HEK293 (cell line): ENCODE measurements around the gene ZNF329.

Source experiments
- GLI4 ChIP-seq: fragments of 450-650 bp; formaldehyde crosslinking; IDR thresholded peaks from 2 replicates; pipeline ENCODE4 v1.5.1; 2016; ENCODE audit warnings: missing biosample characterization, missing genetic modification characterization
- GLIS1 ChIP-seq: fragments of 450-650 bp; formaldehyde crosslinking; IDR thresholded peaks from 2 replicates; pipeline ENCODE4 v1.5.1; 2016; ENCODE audit warnings: missing biosample characterization, missing genetic modification characterization
- KLF1 ChIP-seq: fragments of 450-650 bp; formaldehyde crosslinking; IDR thresholded peaks from 2 replicates; pipeline ENCODE4 v1.5.1; 2016; ENCODE audit warnings: missing biosample characterization, missing genetic modification characterization
- KLF10 ChIP-seq: fragments of 450-650 bp; IDR thresholded peaks from 2 replicates; pipeline ENCODE4 v1.5.1; 2018; ENCODE audit warnings: missing biosample characterization, mild to moderate bottlenecking, missing genetic modification characterization
- MEIS1 ChIP-seq: sonication (generic); formaldehyde crosslinking; IDR thresholded peaks from 2 replicates; pipeline ENCODE4 v1.8.1; 2022; ENCODE audit warnings: missing genetic modification reagents, mild to moderate bottlenecking, borderline replicate concordance
- MYNN ChIP-seq: fragments of 450-650 bp; formaldehyde crosslinking; IDR thresholded peaks from 2 replicates; pipeline ENCODE4 v1.5.1; 2016; ENCODE audit warnings: missing biosample characterization, missing genetic modification characterization, borderline replicate concordance
- MZF1 ChIP-seq: fragments of 450-650 bp; formaldehyde crosslinking; IDR thresholded peaks from 2 replicates; pipeline ENCODE4 v1.5.1; 2017; ENCODE audit warnings: missing biosample characterization, missing genetic modification characterization, borderline replicate concordance
- SP2 ChIP-seq: fragments of 450-650 bp; formaldehyde crosslinking; IDR thresholded peaks from 2 replicates; pipeline ENCODE4 v1.5.1; 2016; ENCODE audit warnings: missing biosample characterization, missing genetic modification characterization
- YY2 ChIP-seq: fragments of 450-650 bp; formaldehyde crosslinking; IDR thresholded peaks from 2 replicates; pipeline ENCODE4 v1.5.1; 2016; ENCODE audit warnings: missing biosample characterization, missing genetic modification characterization
- ZBTB1 ChIP-seq: fragments of 450-650 bp; formaldehyde crosslinking; IDR thresholded peaks from 2 replicates; pipeline ENCODE4 v1.5.1; 2016; ENCODE audit warnings: missing biosample characterization, missing genetic modification characterization
- ZBTB49 ChIP-seq: fragments of 450-650 bp; formaldehyde crosslinking; IDR thresholded peaks from 2 replicates; pipeline ENCODE4 v1.5.1; 2016; ENCODE audit warnings: missing biosample characterization, missing genetic modification characterization, low read depth
- ZFHX2 ChIP-seq: fragments of 450-650 bp; formaldehyde crosslinking; conservative IDR thresholded peaks from 2 replicates; pipeline ENCODE4 v1.5.1; 2016; ENCODE audit warnings: missing biosample characterization, missing genetic modification characterization
- ZFP3 ChIP-seq: fragments of 450-650 bp; formaldehyde crosslinking; IDR thresholded peaks from 2 replicates; pipeline ENCODE4 v1.5.1; 2016; ENCODE audit warnings: low read depth, missing biosample characterization, missing genetic modification characterization
- ZFP69B ChIP-seq: fragments of 450-650 bp; formaldehyde crosslinking; IDR thresholded peaks from 2 replicates; pipeline ENCODE4 v1.5.1; 2016; ENCODE audit warnings: missing biosample characterization, missing genetic modification characterization
- ZNF133 ChIP-seq: fragments of 450-650 bp; formaldehyde crosslinking; IDR thresholded peaks from 2 replicates; pipeline ENCODE4 v1.5.1; 2016; ENCODE audit warnings: missing biosample characterization, missing genetic modification characterization
- ZNF18 ChIP-seq: fragments of 450-650 bp; formaldehyde crosslinking; IDR thresholded peaks from 2 replicates; pipeline ENCODE4 v1.5.1; 2016; ENCODE audit warnings: missing biosample characterization, missing genetic modification characterization
- ZNF202 ChIP-seq: fragments of 450-650 bp; formaldehyde crosslinking; IDR thresholded peaks from 2 replicates; pipeline ENCODE4 v1.5.1; 2016; ENCODE audit warnings: missing biosample characterization, missing genetic modification characterization, borderline replicate concordance
- ZNF26 ChIP-seq: fragments of 450-650 bp; formaldehyde crosslinking; IDR thresholded peaks from 2 replicates; pipeline ENCODE4 v1.5.1; 2016; ENCODE audit warnings: missing biosample characterization, missing genetic modification characterization
- ZNF335 ChIP-seq: fragments of 450-650 bp; formaldehyde crosslinking; conservative IDR thresholded peaks from 2 replicates; pipeline ENCODE4 v1.5.1; 2016; ENCODE audit warnings: missing biosample characterization, missing genetic modification characterization
- ZNF350 ChIP-seq: fragments of 450-650 bp; formaldehyde crosslinking; IDR thresholded peaks from 2 replicates; pipeline ENCODE4 v1.5.0; 2017; ENCODE audit warnings: missing biosample characterization, mild to moderate bottlenecking, missing genetic modification characterization
- ZNF354C ChIP-seq: fragments of 450-650 bp; formaldehyde crosslinking; IDR thresholded peaks from 2 replicates; pipeline ENCODE4 v1.5.1; 2016; ENCODE audit warnings: missing biosample characterization, missing genetic modification characterization, low read depth, borderline replicate concordance
- ZNF48 ChIP-seq: fragments of 450-650 bp; formaldehyde crosslinking; IDR thresholded peaks from 2 replicates; pipeline ENCODE4 v1.5.1; 2016; ENCODE audit warnings: missing biosample characterization, missing genetic modification characterization
- ZNF514 ChIP-seq: fragments of 450-650 bp; formaldehyde crosslinking; IDR thresholded peaks from 2 replicates; pipeline ENCODE4 v1.5.1; 2016; ENCODE audit warnings: missing biosample characterization, missing genetic modification characterization
- ZNF518A ChIP-seq: fragments of 450-650 bp; formaldehyde crosslinking; conservative IDR thresholded peaks from 2 replicates; pipeline ENCODE4 v1.5.1; 2016; ENCODE audit warnings: low read depth, missing biosample characterization, missing genetic modification characterization
- ZNF555 ChIP-seq: fragments of 450-650 bp; formaldehyde crosslinking; conservative IDR thresholded peaks from 2 replicates; pipeline ENCODE4 v1.5.1; 2017; ENCODE audit warnings: missing biosample characterization, mild to moderate bottlenecking, missing genetic modification characterization, inconsistent platforms
- ZNF626 ChIP-seq: fragments of 450-650 bp; sonication (Bioruptor Pico); formaldehyde crosslinking; IDR thresholded peaks from 2 replicates; pipeline ENCODE4 v1.5.1; 2018; ENCODE audit warnings: missing biosample characterization, missing genetic modification characterization, inconsistent platforms
- ZNF707 ChIP-seq: fragments of 450-650 bp; formaldehyde crosslinking; IDR thresholded peaks from 2 replicates; pipeline ENCODE4 v1.5.1; 2016; ENCODE audit warnings: missing biosample characterization, missing genetic modification characterization
- ZNF747 ChIP-seq: fragments of 450-650 bp; formaldehyde crosslinking; IDR thresholded peaks from 2 replicates; pipeline ENCODE4 v1.5.1; 2016; ENCODE audit warnings: missing biosample characterization, missing genetic modification characterization
- ZNF777 ChIP-seq: fragments of 450-650 bp; formaldehyde crosslinking; IDR thresholded peaks from 2 replicates; pipeline ENCODE4 v1.5.1; 2017; ENCODE audit warnings: missing biosample characterization, missing genetic modification characterization, borderline replicate concordance
- ZNF830 ChIP-seq: fragments of 450-650 bp; IDR thresholded peaks from 2 replicates; pipeline ENCODE4 v1.5.0; 2018; ENCODE audit warnings: missing biosample characterization, missing genetic modification characterization, low read depth, mild to moderate bottlenecking, moderate library complexity

The ZNF329 gene

GRCh38 chr19:58182989-58183816, 32.6 kb upstream of the ZNF329 start, which contains the start of gene ZNF274 (continued):
- TF ChIP-seq KLF1 (peak; percentile 60), ZBTB1 (no peak), ZNF18 (tag by site-specific recombination) (no peak), MZF1 (no peak), ZFHX2 (tag by site-specific recombination) (peak; percentile 37), ZBTB49 (no peak), ZNF354C (no peak), ZNF747 (no peak), GLIS1 (tag by site-specific recombination) (no peak; the same call in none of the 2 replicates), ZNF202 (tag by site-specific recombination) (no peak), ZNF777 (tag by site-specific recombination) (peak; percentile 75; the same call in 1 of the 2 replicates), ZNF518A (peak; percentile 78; the same call in 1 of the 2 replicates), ZFP69B (peak; percentile 19; the same call in 1 of the 2 replicates), ZNF707 (tag by site-specific recombination) (no peak), ZNF626 (tag by site-specific recombination) (no peak), ZNF133 (tag by site-specific recombination) (no peak), ZNF555 (tag by site-specific recombination) (no peak), MYNN (tag by site-specific recombination) (no peak), ZNF350 (tag by site-specific recombination) (no peak), ZNF514 (no peak), ZNF48 (tag by site-specific recombination) (no peak), YY2 (peak; percentile 95), ZNF335 (tag by site-specific recombination) (peak; percentile 99), ZNF830 (tag by site-specific recombination) (no peak), GLI4 (tag by site-specific recombination) (0 out of 2 replicates have a peak, but pooled peaks have one; percentile 31), SP2 (tag by site-specific recombination) (peak; percentile 82), MEIS1 (no peak), KLF10 (tag by site-specific recombination) (no peak; the same call in 1 of the 2 replicates), ZNF26 (tag by site-specific recombination) (no peak), ZFP3 (tag by site-specific recombination) (no peak)
